HG02840 (cell line): Measurements from ENCODE around the gene LSM12.

Source experiments
- ATAC-seq: cut with Tn5 transposase; IDR thresholded peaks from one replicate; pipeline ENCODE4 v1.9.1; 2021; ENCODE audit warnings: mild to moderate bottlenecking, moderate library complexity, moderate number of reproducible peaks; ENCODE audit not compliant: unreplicated experiment, low FRiP score

The LSM12 gene

DNA sequence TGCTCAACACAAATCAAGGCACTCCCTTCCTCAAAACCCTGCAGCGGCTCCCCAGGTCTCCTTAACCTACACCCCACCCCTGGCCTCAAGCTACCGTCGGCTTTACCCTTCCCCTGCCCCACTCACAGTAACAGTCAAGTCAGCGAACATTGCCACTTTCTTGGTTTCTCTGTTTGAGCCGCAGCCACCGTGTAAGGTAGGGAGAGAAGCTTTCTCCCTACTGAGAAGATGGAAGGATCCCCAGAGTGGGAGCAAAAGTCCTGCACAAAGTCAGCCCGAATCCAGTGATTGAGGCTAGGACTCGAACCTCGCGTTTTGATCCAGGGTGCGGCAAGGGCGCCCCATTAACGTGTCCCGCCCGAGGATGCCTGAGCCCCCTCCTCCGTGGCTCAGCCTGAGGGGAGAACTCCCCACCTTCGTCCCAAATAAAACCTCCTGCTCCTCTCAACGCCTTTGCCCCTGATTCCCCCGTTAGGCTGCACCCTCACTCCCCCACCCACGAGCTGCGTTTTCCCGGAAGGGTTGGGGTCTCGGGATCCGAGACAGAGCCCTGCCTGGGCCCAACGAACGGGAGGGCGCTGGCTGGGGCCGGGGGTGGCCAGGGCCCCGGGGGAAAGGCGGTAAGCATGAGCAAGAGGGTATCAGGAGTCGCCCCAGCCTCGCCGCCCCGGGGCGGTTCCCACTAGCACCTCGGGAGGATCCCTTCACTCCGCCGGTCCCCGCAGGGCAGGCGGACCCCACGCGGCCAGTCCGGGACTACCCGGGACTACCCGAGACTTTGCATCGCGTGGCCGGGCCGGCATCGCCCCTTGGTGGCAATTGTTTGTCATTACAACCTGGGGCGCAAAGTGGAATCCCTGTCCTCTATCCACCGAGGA lies 72.0 kb downstream of the LSM12 start:
- ATAC-seq: no peak

DNA sequence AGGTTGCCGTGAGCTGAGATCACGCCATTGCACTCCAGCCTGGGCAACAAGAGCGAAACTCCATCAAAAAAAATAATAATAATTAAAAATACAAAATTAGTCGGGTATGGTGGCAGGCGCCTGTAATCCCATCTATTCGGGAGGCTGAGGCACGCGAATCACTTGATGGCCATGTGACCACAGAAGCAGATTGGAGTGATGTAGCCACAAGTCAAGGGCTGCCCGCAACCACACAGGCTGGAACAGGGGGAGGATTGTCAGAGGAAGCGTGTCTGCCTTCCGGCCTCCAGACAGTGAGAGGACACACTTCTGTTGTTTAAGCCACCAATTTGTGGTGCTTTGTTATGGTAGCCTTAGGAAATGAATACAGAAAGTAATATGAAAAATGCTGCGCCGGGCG lies 73.8 kb downstream of the LSM12 start:
- ATAC-seq: no peak

DNA sequence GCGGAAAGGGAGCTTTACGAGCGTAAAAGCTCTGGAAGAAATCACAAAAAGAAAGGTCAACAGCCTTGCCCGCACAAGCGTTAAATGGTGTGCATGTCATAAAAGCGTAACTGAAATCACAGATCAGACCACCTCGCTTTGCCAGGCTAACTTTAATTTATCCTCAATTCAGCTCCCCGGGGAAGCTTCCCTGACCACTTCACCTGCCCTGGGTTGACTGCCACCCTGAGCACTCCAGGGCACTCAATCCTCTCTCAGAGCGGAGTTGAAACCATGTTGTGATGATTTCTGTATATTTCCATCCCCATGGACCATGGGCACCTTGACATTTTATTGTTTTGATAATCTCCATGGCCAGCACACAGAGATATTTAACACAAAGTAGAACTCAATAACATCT lies 78.2 kb downstream of the LSM12 start:
- ATAC-seq: no peak

DNA sequence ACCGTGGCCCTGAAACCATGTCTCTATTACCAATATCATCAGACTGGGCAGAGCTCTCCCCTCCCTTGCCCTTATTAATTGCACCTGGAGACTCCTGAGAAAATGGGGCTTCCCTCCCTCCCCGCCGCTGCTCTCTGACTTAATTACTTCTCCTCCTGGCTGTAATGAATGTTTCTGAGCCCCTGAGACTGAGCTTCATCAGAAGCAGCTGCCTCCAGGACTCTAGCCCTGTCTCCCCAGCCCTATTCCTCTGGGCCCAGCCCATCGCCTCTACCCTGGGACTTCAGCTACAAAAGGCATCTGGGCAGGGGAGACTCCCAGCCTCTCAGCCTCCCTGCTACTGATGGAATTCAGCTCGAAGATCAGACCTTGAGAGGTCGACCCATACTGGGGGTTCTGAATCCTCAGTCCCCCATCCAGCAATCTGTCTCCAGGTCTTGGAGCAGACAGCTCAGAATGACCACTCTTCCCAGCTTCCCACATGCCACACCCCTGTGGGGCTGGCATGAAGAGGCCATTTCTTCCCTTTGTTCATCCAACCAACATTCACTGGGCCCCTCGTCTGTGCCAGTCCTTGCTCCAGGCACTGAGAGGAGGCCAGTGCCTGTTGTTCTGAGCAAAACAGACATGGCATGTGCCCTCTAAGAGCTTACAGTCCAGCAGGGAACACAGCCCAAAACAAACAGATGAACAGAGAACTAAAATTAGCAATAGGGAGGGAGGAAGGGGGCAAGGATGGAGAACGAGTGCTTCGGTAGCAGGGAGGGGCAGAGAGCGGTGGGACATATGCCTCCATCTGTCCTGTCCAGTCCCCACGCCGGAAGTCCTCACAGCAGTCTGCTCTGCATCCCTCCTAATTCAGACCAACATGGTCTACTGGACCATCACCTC lies 79.1 kb downstream of the LSM12 start:
- no peak for ATAC-seq

DNA sequence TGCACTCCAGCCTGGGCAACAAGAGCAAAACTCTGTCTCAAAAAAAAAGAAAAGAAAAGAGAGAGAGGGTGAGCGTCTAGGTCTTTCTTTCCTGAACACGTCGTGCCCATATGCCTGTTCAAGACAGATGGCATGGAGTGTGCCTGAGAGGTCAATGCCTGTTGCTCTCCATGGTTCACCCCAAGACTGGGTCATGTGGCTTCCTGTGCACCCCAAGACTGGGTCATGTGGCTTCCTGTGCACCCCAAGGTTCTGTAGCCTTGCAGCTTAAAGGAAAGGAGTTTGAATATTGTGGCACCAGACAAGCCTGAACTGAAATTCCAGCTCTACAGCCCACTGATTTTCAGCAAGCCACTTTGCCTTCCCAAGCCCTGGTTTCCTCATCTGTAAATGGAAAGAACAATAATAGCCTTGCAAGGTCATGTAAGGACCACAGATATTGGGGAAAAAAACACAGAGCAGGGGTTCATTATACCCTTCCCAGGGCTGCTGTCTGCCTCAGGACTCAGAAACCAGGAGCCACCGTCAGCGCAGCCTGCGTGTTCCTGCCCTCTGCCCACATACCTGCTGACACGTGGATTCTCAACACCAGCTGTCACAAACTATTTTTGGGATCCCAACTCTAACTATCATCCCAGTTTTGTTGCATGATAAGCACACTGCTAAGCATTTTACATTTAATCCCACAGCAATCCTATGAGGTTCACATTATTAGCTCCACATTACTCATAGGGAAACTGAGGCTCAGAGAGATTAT lies 80.1 kb downstream of the LSM12 start:
- no peak for ATAC-seq

DNA sequence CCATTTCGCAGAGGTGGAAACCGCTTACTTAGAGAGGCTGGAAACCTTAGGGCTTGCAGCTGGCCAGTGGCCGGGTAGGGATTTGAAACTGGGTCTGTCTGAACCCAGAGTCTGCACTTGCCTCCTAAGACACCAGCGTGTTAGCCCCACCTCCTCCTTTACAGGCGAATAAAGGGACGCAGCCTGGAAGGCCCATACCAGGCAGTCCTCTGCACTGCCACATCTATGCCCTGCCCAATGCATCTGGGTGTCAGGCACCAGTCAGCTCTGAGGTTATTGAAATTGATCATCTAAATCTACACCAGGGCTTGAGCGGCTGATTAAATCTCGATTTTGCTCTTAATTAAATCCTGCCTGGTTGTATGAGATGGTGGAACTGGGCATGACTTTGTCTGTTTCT lies 82.0 kb downstream of the LSM12 start:
- no peak for ATAC-seq
